ENCODE measurements around the gene CHMP4B.
"Not testable (repeated sequence)": the region's sequence is repeated elsewhere in the genome, so short reads cannot be mapped to it uniquely, and the experiment has no call there.

Gene CHMP4B

GRCh38 chr20:33790566-33790965 is 20.6 kb upstream of the CHMP4B start:
- H3K4me1 ChIP-seq (ENCODE audit: control insufficient read depth, insufficient read depth, low read length) = peaks cover 12% of the 10 kb centered on the region
- no peak overlapping the region for H3K4me2 ChIP-seq (ENCODE audit: low read length)
- H3K36me3 ChIP-seq (ENCODE audit: insufficient read depth, low read length) = no peaks in the 10 kb centered on the region
- H3K27me3 ChIP-seq (ENCODE audit: control insufficient read depth, insufficient read depth, low read length) = no peaks in the 10 kb centered on the region
- H3K9me3 ChIP-seq (replicated peaks; ENCODE audit: low read length) = no peaks in the 10 kb centered on the region
- no peak overlapping the region for H3K4me3 ChIP-seq (ENCODE audit: low read length)
- no peak overlapping the region for H3K9ac ChIP-seq (ENCODE audit: low read depth, low read length)

- no peak overlapping the region for H3K4me2 ChIP-seq (ENCODE audit: low read length)
Observed at GRCh38 chr20:33791021-33791420, 20.1 kb upstream of the CHMP4B start.

DNA sequence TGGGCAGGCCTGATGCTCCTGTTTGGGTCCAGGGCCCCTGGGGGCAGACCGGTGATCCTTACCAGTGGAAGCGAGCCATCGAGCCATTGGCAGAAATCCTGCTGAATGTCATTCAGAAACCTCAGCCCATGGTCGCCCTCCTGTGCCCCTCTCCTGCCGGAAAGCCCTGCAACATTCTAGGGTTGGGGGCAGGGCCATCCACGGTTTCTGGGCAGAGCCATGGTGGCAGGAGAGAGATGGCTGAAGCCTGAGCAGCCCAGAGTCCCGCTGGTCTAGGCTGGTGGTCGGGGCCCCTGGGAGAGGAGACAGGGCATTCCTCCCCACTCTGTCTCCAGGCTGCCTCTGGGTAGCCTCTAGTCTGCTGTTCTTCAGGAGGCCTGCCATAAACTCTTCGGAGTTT is 19.6 kb upstream of the CHMP4B start:
- Histone ChIP-seq H3K9me3 (replicated peaks; ENCODE audit: low read length) (no peaks in the 10 kb centered on the region), H3K27me3 (ENCODE audit: control insufficient read depth, insufficient read depth, low read length) (no peaks in the 10 kb centered on the region), H3K9ac (ENCODE audit: low read depth, low read length) (no peak overlapping the region), H3K4me3 (ENCODE audit: low read length) (no peak overlapping the region), H3K36me3 (ENCODE audit: insufficient read depth, low read length) (no peaks in the 10 kb centered on the region), H3K4me2 (ENCODE audit: low read length) (no peak overlapping the region), H3K4me1 (ENCODE audit: control insufficient read depth, insufficient read depth, low read length) (peaks cover 12% of the 10 kb centered on the region)

More at GRCh38 chr20:33791021-33791420, 20.1 kb upstream of the CHMP4B start:
- Histone ChIP-seq H3K36me3 (ENCODE audit: insufficient read depth, low read length) (no peaks in the 10 kb centered on the region), H3K4me1 (ENCODE audit: control insufficient read depth, insufficient read depth, low read length) (peaks cover 12% of the 10 kb centered on the region), H3K9me3 (replicated peaks; ENCODE audit: low read length) (no peaks in the 10 kb centered on the region), H3K27me3 (ENCODE audit: control insufficient read depth, insufficient read depth, low read length) (no peaks in the 10 kb centered on the region), H3K9ac (ENCODE audit: low read depth, low read length) (no peak overlapping the region), H3K4me3 (ENCODE audit: low read length) (no peak overlapping the region)

- Histone ChIP-seq H3K4me1 (ENCODE audit: control insufficient read depth, insufficient read depth, low read length) (peaks cover 12% of the 10 kb centered on the region), H3K27me3 (ENCODE audit: control insufficient read depth, insufficient read depth, low read length) (no peaks in the 10 kb centered on the region), H3K9ac (ENCODE audit: low read depth, low read length) (no peak overlapping the region), H3K36me3 (ENCODE audit: insufficient read depth, low read length) (no peaks in the 10 kb centered on the region), H3K4me3 (ENCODE audit: low read length) (no peak overlapping the region), H3K9me3 (replicated peaks; ENCODE audit: low read length) (no peaks in the 10 kb centered on the region), H3K4me2 (ENCODE audit: low read length) (no peak overlapping the region)
Observed at GRCh38 chr20:33791959-33792597, 19.1 kb upstream of the CHMP4B start.

DNA sequence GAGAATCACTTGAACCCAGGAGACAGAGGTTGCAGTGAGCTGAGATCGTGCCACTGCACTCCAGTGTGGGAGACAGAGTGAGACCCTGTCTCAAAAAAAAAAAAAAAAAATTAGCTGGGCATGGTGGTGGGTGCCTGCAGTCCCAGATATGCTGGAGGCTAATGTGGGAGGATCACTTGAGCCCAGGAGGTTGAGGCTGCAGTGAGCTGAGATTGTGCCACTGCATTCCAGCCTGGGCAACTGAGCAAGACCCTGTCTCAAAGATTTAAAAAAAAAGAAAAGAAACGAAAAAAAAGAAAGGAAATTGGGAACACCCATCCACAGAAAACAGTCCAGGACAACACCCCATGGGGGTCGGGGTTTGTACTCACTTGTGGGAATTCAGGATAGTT is 18.6 kb upstream of the CHMP4B start:
- H3K9ac ChIP-seq (ENCODE audit: low read depth, low read length); H3K27me3 ChIP-seq (ENCODE audit: control insufficient read depth, insufficient read depth, low read length); H3K4me3 ChIP-seq (ENCODE audit: low read length); H3K36me3 ChIP-seq (ENCODE audit: insufficient read depth, low read length); H3K9me3 ChIP-seq (replicated peaks; ENCODE audit: low read length); H3K4me2 ChIP-seq (ENCODE audit: low read length): not testable (repeated sequence)
- peaks cover 12% of the 10 kb centered on the region for H3K4me1 ChIP-seq (ENCODE audit: control insufficient read depth, insufficient read depth, low read length)

- Histone ChIP-seq H3K36me3 (ENCODE audit: insufficient read depth, low read length) (no peaks in the 10 kb centered on the region), H3K4me2 (ENCODE audit: low read length) (no peak overlapping the region), H3K9me3 (replicated peaks; ENCODE audit: low read length) (no peaks in the 10 kb centered on the region), H3K27me3 (ENCODE audit: control insufficient read depth, insufficient read depth, low read length) (no peaks in the 10 kb centered on the region), H3K9ac (ENCODE audit: low read depth, low read length) (no peak overlapping the region), H3K4me1 (ENCODE audit: control insufficient read depth, insufficient read depth, low read length) (peaks cover 12% of the 10 kb centered on the region), H3K4me3 (ENCODE audit: low read length) (no peak overlapping the region)
Observed at GRCh38 chr20:33793011-33793931, 17.9 kb upstream of the CHMP4B start.

DNA sequence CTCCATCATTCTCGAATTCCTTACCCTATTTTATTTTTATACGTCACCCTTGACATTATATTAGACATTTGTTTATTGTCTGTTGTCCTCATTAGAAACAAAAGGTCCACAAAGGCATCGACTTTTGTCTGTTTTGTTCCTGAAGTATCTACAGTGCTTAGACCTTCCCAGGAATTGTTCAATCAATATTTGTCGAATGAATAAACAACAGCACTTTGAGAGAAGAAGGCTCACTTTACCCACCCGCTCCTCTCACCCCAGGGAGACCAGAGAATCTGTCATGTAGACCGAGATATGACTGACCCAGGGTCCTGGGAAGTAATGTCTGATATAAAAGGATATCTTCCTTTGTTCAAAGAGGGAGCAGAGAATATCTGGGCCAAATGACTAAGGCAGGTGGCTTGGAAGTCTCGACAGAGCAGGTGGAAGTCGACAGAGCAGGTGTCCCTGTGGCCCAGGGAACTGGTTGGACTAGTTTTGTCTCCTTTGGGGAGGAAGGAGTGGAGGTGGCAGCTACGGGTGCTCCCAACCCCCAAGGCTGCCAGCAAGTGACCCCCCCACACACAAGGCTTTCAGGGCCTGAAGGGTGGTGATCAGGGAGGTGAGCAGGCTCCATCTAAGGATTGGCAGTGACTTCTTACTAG is 14.8 kb upstream of the CHMP4B start:
- no peaks in the 10 kb centered on the region for H3K9me3 ChIP-seq (replicated peaks; ENCODE audit: low read length)
- H3K36me3 ChIP-seq (ENCODE audit: insufficient read depth, low read length) = no peaks in the 10 kb centered on the region
- no peak overlapping the region for H3K4me3 ChIP-seq (ENCODE audit: low read length)
- no peaks in the 10 kb centered on the region for H3K27me3 ChIP-seq (ENCODE audit: control insufficient read depth, insufficient read depth, low read length)
- no peaks in the 10 kb centered on the region for H3K4me1 ChIP-seq (ENCODE audit: control insufficient read depth, insufficient read depth, low read length)
- H3K9ac ChIP-seq (ENCODE audit: low read depth, low read length) = no peak overlapping the region
- no peak overlapping the region for H3K4me2 ChIP-seq (ENCODE audit: low read length)

GRCh38 chr20:33796907-33797544 is 14.1 kb upstream of the CHMP4B start:
- H3K4me1 ChIP-seq (ENCODE audit: control insufficient read depth, insufficient read depth, low read length) = no peaks in the 10 kb centered on the region
- H3K27me3 ChIP-seq (ENCODE audit: control insufficient read depth, insufficient read depth, low read length) = no peaks in the 10 kb centered on the region
- no peak overlapping the region for H3K4me3 ChIP-seq (ENCODE audit: low read length)

GRCh38 chr20:33798444-33798843 is 12.7 kb upstream of the CHMP4B start:
- Histone ChIP-seq H3K27me3 (ENCODE audit: control insufficient read depth, insufficient read depth, low read length) (no peaks in the 10 kb centered on the region), H3K4me1 (ENCODE audit: control insufficient read depth, insufficient read depth, low read length) (peaks cover 2% of the 10 kb centered on the region), H3K9me3 (replicated peaks; ENCODE audit: low read length) (no peaks in the 10 kb centered on the region), H3K4me2 (ENCODE audit: low read length) (no peak overlapping the region), H3K4me3 (ENCODE audit: low read length) (no peak overlapping the region), H3K9ac (ENCODE audit: low read depth, low read length) (no peak overlapping the region), H3K36me3 (ENCODE audit: insufficient read depth, low read length) (no peaks in the 10 kb centered on the region)

More at GRCh38 chr20:33796907-33797544, 14.1 kb upstream of the CHMP4B start:
- Histone ChIP-seq H3K9ac (ENCODE audit: low read depth, low read length) (no peak overlapping the region), H3K9me3 (replicated peaks; ENCODE audit: low read length) (no peaks in the 10 kb centered on the region), H3K4me2 (ENCODE audit: low read length) (no peak overlapping the region), H3K36me3 (ENCODE audit: insufficient read depth, low read length) (no peaks in the 10 kb centered on the region)

GRCh38 chr20:33803921-33804337 is 7.2 kb upstream of the CHMP4B start:
- no peaks in the 10 kb centered on the region for H3K36me3 ChIP-seq (ENCODE audit: insufficient read depth, low read length)
- peaks cover 14% of the 10 kb centered on the region for H3K4me1 ChIP-seq (ENCODE audit: control insufficient read depth, insufficient read depth, low read length)
- no peak overlapping the region for H3K4me3 ChIP-seq (ENCODE audit: low read length)
- peak overlapping the region; percentile 27 for H3K4me2 ChIP-seq (ENCODE audit: low read length)
- H3K27me3 ChIP-seq (ENCODE audit: control insufficient read depth, insufficient read depth, low read length) = no peaks in the 10 kb centered on the region
- peak overlapping the region; percentile 5 for H3K9ac ChIP-seq (ENCODE audit: low read depth, low read length)
- no peaks in the 10 kb centered on the region for H3K9me3 ChIP-seq (replicated peaks; ENCODE audit: low read length)

DNA sequence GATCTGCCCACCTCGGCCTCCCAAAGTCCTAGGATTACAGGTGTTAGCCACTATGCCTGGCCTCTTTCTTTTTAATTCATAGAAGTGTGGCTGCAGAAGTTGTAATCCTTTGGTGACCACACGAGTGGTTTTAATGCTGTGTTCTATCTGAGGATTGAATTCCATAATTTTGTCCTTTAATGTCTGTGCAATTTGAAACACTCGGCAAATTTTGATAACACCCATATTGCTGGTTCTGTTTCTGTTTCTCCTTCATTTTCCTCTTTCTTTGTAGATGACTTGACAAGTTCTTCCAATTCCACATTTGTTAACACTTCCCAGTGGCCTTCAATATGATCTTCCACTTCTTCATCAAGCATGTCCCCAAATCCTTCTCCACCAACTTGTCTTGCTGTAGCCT is 2.8 kb upstream of the CHMP4B start:
- no peak overlapping the region for H3K4me2 ChIP-seq (ENCODE audit: low read length)
- H3K4me1 ChIP-seq (ENCODE audit: control insufficient read depth, insufficient read depth, low read length) = peaks cover 23% of the 10 kb centered on the region
- H3K4me3 ChIP-seq (ENCODE audit: low read length) = no peak overlapping the region
- H3K9ac ChIP-seq (ENCODE audit: low read depth, low read length) = no peak overlapping the region
- no peaks in the 10 kb centered on the region for H3K27me3 ChIP-seq (ENCODE audit: control insufficient read depth, insufficient read depth, low read length)
- H3K36me3 ChIP-seq (ENCODE audit: insufficient read depth, low read length) = no peaks in the 10 kb centered on the region
- H3K9me3 ChIP-seq (replicated peaks; ENCODE audit: low read length) = no peaks in the 10 kb centered on the region
